ENCODE results near the gene TMEM256. TPM values are rescaled to one million over a fixed set of nuclear protein-coding genes. Genes with fewer than 3 reads are reported as not detected.
A peak's percentile ranks its signal among the peaks of the same experiment; 100 is the strongest.

The TMEM256 gene
- total and polyA plus RNA-seq, 2 donors (not counting 3 experiments of a cell fraction or from before 2014, with no cell fraction given) = 67.4 to 148 TPM

GRCh38 chr17:7436556-7437368 lies 32.9 kb upstream of the TMEM256 start:
- H3K79me2 ChIP-seq (ENCODE audit: control insufficient read depth, insufficient read depth, low read length) = no peaks in the 10 kb centered on the region
- peak overlapping the region; percentile 48 for H2AFZ ChIP-seq (ENCODE audit: low read depth, low read length)
- DNase-seq (ENCODE audit: low read depth, low spot score) = peak; percentile 81
- POLR2A ChIA-PET = interaction anchor here (0.8 to 1.7 kb wide), 3 partner anchors 9 to 48 kb away, joined by 3 to 8 read pairs (median 7); partner anchors contain the start of genes POLR2A and TMEM256
- dilution Hi-C loops (cut with MboI; ENCODE audit: extremely low pct_ligation_motif_present, low sequenced_read_pairs) (no loop called here), intact Hi-C loops (cut with micrococcal nuclease) (loop anchor here (1.0 to 5.0 kb wide), 5 partner anchors 18 to 251 kb away; partner anchors contain the start of genes CTDNEP1, ELP5, SENP3 and TP53)
- TF ChIP-seq CTCF (IDR thresholded peaks at IDR 0.05; ENCODE audit: extremely low read depth in 1 of 2, insufficient read depth in 1 of 2, low read depth in 1 of 2, low read length in 2 of 2) = peak; percentile 79 to 88
- peak; percentile 27 for TF ChIP-seq POLR2A (IDR thresholded peaks at IDR 0.05; ENCODE audit: low read depth, low read length)
- no peak for TF ChIP-seq MAX (IDR thresholded peaks at IDR 0.05; ENCODE audit: insufficient read depth, insufficient read length)
- peak; percentile 87 for TF ChIP-seq POLR2AphosphoS5 (IDR thresholded peaks at IDR 0.05; ENCODE audit: insufficient read depth, low read depth, low read length)
- TF ChIP-seq GATA2 (IDR thresholded peaks at IDR 0.05; ENCODE audit: insufficient read depth, insufficient read length, low read depth, low read length) = no peak
- TF ChIP-seq EZH2 (IDR thresholded peaks at IDR 0.05; ENCODE audit: borderline replicate concordance, low read depth, low read length, severe bottlenecking) = no peak
- peak; percentile 63 for TF ChIP-seq MYC (IDR thresholded peaks at IDR 0.05; ENCODE audit: low read depth, low read length)
- TF ChIP-seq JUN (IDR thresholded peaks at IDR 0.05; ENCODE audit: borderline replicate concordance, insufficient read depth, insufficient read length, low read depth) = peak; percentile 57
- no peak for TF ChIP-seq FOS (IDR thresholded peaks at IDR 0.05; ENCODE audit: borderline replicate concordance, insufficient read depth, low read length)
- H3K9ac ChIP-seq (replicated peaks; ENCODE audit: extremely low read depth, insufficient read depth, low read length) = peak overlapping the region; percentile 46
- H3K4me2 ChIP-seq (ENCODE audit: insufficient read depth, low read length) = peak overlapping the region; percentile 94
- no peak overlapping the region for H3K27ac ChIP-seq (ENCODE audit: insufficient read depth, low read depth, low read length)
- H3K9me1 ChIP-seq (replicated peaks; ENCODE audit: control insufficient read depth, extremely low read depth, insufficient read depth, low read length) = no peaks in the 10 kb centered on the region
- peaks cover 23% of the 10 kb centered on the region for H3K4me1 ChIP-seq (ENCODE audit: control insufficient read depth, extremely low read depth, insufficient read depth, low read length)
- no peaks in the 10 kb centered on the region for H4K20me1 ChIP-seq (replicated peaks; ENCODE audit: control insufficient read depth, extremely low read depth, insufficient read depth, low read length)
- BruUV-seq (replicated peaks) = no TSS peak
- peaks cover 20 to 28% of the 10 kb centered on the region in 2 experiments for H3K27me3 ChIP-seq (ENCODE audit: control insufficient read depth in 2 of 2, insufficient read depth in 2 of 2, low read length in 2 of 2)
- FAIRE-seq = peak; percentile 63
- no peaks in the 10 kb centered on the region for H3K9me3 ChIP-seq (replicated peaks; ENCODE audit: control insufficient read depth, insufficient read depth, low read length)
- H3K4me3 ChIP-seq (replicated peaks in 1 of 3; ENCODE audit: insufficient read depth in 1 of 3, low read depth in 1 of 3, low read length in 3 of 3) = peak overlapping the region in 2 of 3 experiments; percentile 16 to 83
- CTCF ChIA-PET = interaction anchor here (0.7 to 4.4 kb wide), 44 partner anchors 9 to 391 kb away, joined by 3 to 70 read pairs (median 5); partner anchors contain the start of genes CHRNB1, MPDU1, NLGN2 and PLSCR3
- no peaks in the 10 kb centered on the region for H3K36me3 ChIP-seq (ENCODE audit: control insufficient read depth in 2 of 2, extremely low read depth in 1 of 2, insufficient read depth in 2 of 2, low read length in 2 of 2)

Data from endothelial cell of umbilical vein (primary cell).